Endothelial cell of umbilical vein (primary cell): ENCODE measurements around the gene NPC1L1. TPM values are rescaled to one million over a fixed set of nuclear protein-coding genes. Genes with fewer than 3 reads are reported as not detected.

Experiments used
- BruUV-seq: library from RNA; stranded (reverse); fragments of 400-500 nt; replicated peaks from 2 replicates; lab custom pipeline; 2021; lab: Mats Ljungman, UMichigan
- CTCF ChIA-PET: fragments of 300-600, 350-600 bp; sonication (Branson Sonifier 250); formaldehyde crosslinking; loops from one replicate; lab custom pipeline; 2021; ENCODE audit warnings: antibody characterized with exemption, inconsistent platforms; lab: Charles Lee
- POLR2A ChIA-PET: fragments of 300-600, 350-600 bp; sonication (Branson Sonifier 250); formaldehyde crosslinking; loops from one replicate; lab custom pipeline; 2021; ENCODE audit warnings: antibody characterized with exemption, inconsistent platforms; lab: Charles Lee
- DNase-seq: peaks from one replicate; pipeline ENCODE4 v3.0.0-alpha.2; 2011; ENCODE audit warnings: low read depth, low spot score
- FAIRE-seq: peaks from 2 replicates; lab custom pipeline; 2011; peaks lifted over from hg19 to GRCh38; lab: Jason Lieb, UNC
- H2AFZ ChIP-seq: 2 replicates; pipeline ENCODE4 v1.6.0; 2012; ENCODE audit warnings: low read depth, low read length, control low read depth, inconsistent platforms
- H3K27ac ChIP-seq: 2 replicates; pipeline ENCODE4 v1.5.1; 2011; ENCODE audit warnings: low read depth, mild to moderate bottlenecking, control low read depth, low read length, moderate library complexity; ENCODE audit not compliant: insufficient read depth
- H3K27me3 ChIP-seq, 2 experiments: 2 replicates each; pipeline versions ENCODE4 v1.6.0 to v1.6.1; 2011; ENCODE audit warnings: low read length in 2 of 2, mixed read lengths in 1 of 2; ENCODE audit not compliant: control insufficient read depth in 2 of 2, insufficient read depth in 2 of 2
- H3K36me3 ChIP-seq, 2 experiments: 2 replicates in 1 of 2; 3 replicates in 1 of 2; pipeline ENCODE4 v1.5.1; 2011; ENCODE audit warnings: low read length in 2 of 2, mild to moderate bottlenecking in 1 of 2, moderate library complexity in 1 of 2; ENCODE audit not compliant: control insufficient read depth in 2 of 2, insufficient read depth in 2 of 2; ENCODE audit errors: extremely low read depth in 1 of 2
- H3K4me1 ChIP-seq: 3 replicates; pipeline ENCODE4 v1.5.1; 2011; ENCODE audit warnings: mild to moderate bottlenecking, low read length; ENCODE audit not compliant: control insufficient read depth, insufficient read depth; ENCODE audit errors: extremely low read depth
- H3K4me2 ChIP-seq: 2 replicates; pipeline ENCODE4 v1.6.1; 2011; ENCODE audit warnings: low read length, control low read depth, mixed read lengths; ENCODE audit not compliant: insufficient read depth
- H3K4me3 ChIP-seq, 3 experiments: fragments of 200-600 bp in 1 of 3; sonication (generic), shearing (Covaris generic) in 1 of 3; replicated peaks in 1 of 3; 2 replicates each; pipeline ENCODE4 v1.5.1; 2011 to 2016; ENCODE audit warnings: control low read depth in 3 of 3, low read length in 3 of 3, mild to moderate bottlenecking in 2 of 3, inconsistent platforms in 1 of 3, low read depth in 1 of 3, moderate library complexity in 1 of 3; ENCODE audit not compliant: insufficient read depth in 1 of 3
- H3K79me2 ChIP-seq: 2 replicates; pipeline ENCODE4 v1.6.0; 2012; ENCODE audit warnings: low read length, inconsistent platforms; ENCODE audit not compliant: control insufficient read depth, insufficient read depth
- H3K9ac ChIP-seq: replicated peaks from 2 replicates; pipeline ENCODE3; 2011; ENCODE audit warnings: low read length, control low read depth; ENCODE audit not compliant: insufficient read depth; ENCODE audit errors: extremely low read depth
- H3K9me1 ChIP-seq: replicated peaks from 3 replicates; pipeline ENCODE4 v1.6.0; 2011; ENCODE audit warnings: mild to moderate bottlenecking, low read length; ENCODE audit not compliant: control insufficient read depth, insufficient read depth; ENCODE audit errors: extremely low read depth
- H3K9me3 ChIP-seq: replicated peaks from 2 replicates; pipeline ENCODE4 v1.5.1; 2012; ENCODE audit warnings: low read length, inconsistent platforms; ENCODE audit not compliant: control insufficient read depth, insufficient read depth
- H4K20me1 ChIP-seq: replicated peaks from 2 replicates; pipeline ENCODE3; 2011; ENCODE audit warnings: mild to moderate bottlenecking, low read length; ENCODE audit not compliant: control insufficient read depth, insufficient read depth; ENCODE audit errors: extremely low read depth
- CTCF ChIP-seq, 2 donors: IDR thresholded peaks; 1 replicate in 1 of 2; 2 replicates in 1 of 2; pipeline ENCODE4 v1.5.1; 2011; ENCODE audit warnings: low read length in 2 of 2, mild to moderate bottlenecking in 2 of 2, moderate library complexity in 2 of 2, control low read depth in 1 of 2, inconsistent platforms in 1 of 2, low read depth in 1 of 2; ENCODE audit not compliant: insufficient read depth in 1 of 2; ENCODE audit errors: extremely low read depth in 1 of 2
- EZH2 ChIP-seq: IDR thresholded peaks from 2 replicates; pipeline ENCODE4 v1.6.1; 2012; ENCODE audit warnings: borderline replicate concordance, low read depth, mild to moderate bottlenecking, moderate library complexity, low read length, inconsistent platforms; ENCODE audit not compliant: severe bottlenecking
- FOS ChIP-seq: IDR thresholded peaks from 2 replicates; pipeline ENCODE4 v1.6.1; 2011; ENCODE audit warnings: mild to moderate bottlenecking, low read length, moderate library complexity, borderline replicate concordance; ENCODE audit not compliant: insufficient read depth
- GATA2 ChIP-seq: IDR thresholded peaks from 2 replicates; pipeline ENCODE4 v1.7.0; 2011; ENCODE audit warnings: low read depth, mild to moderate bottlenecking, moderate library complexity, mixed read lengths, low read length; ENCODE audit not compliant: insufficient read length, insufficient read depth
- JUN ChIP-seq: IDR thresholded peaks from 2 replicates; pipeline ENCODE4 v1.6.1; 2011; ENCODE audit warnings: borderline replicate concordance, low read depth; ENCODE audit not compliant: insufficient read length, insufficient read depth
- MAX ChIP-seq: IDR thresholded peaks from 2 replicates; pipeline ENCODE4 v1.6.1; 2011; ENCODE audit not compliant: insufficient read depth, insufficient read length
- MYC ChIP-seq: IDR thresholded peaks from one replicate; pipeline ENCODE4 v1.6.1; 2011; ENCODE audit warnings: mild to moderate bottlenecking, low read depth, low read length
- POLR2A ChIP-seq: IDR thresholded peaks from 2 replicates; pipeline ENCODE4 v1.6.1; 2012; ENCODE audit warnings: low read depth, mild to moderate bottlenecking, control low read depth, low read length
- POLR2AphosphoS5 ChIP-seq: IDR thresholded peaks from 2 replicates; pipeline ENCODE4 v1.6.1; 2012; ENCODE audit warnings: low read depth, mild to moderate bottlenecking, control low read depth, low read length, moderate library complexity; ENCODE audit not compliant: insufficient read depth
- dilution Hi-C: fragments of 300-500 bp; cut with MboI; formaldehyde crosslinking; loops from one replicate; pipeline ENCODE4 v1.15.0; 2019; ENCODE audit warnings: low sequenced_read_pairs; ENCODE audit not compliant: extremely low pct_ligation_motif_present
- intact Hi-C: fragments of 100-400 bp; cut with micrococcal nuclease; formaldehyde crosslinking; loops from one replicate; pipeline ENCODE4 v1.10.0; 2022
- polyA plus RNA-seq, 4 experiments: library from polyadenylated mRNA; depleted of rRNA in 3 of 4; stranded (reverse) in 3 of 4; unstranded in 1 of 4; fragments of >200 nt; gene quantifications; 2 replicates each; pipeline versions ENCODE4 v1.2.1 to v1.2.3, GENCODE V29; 2011 to 2012; ENCODE audit warnings: missing spikeins in 1 of 4
- total RNA-seq: library from RNA; stranded (reverse); gene quantifications from 2 replicates; pipeline ENCODE4 v1.2.3, GENCODE V29; 2021

NPC1L1 gene
- total and polyA plus RNA-seq, 2 donors (not counting 3 experiments of a cell fraction or from before 2014, with no cell fraction given) = not detected

GRCh38 chr7:44511236-44511635 is 29.9 kb downstream of the NPC1L1 start:
- Histone ChIP-seq H3K79me2 (no peaks in the 10 kb centered on the region), H3K9me3 (no peaks in the 10 kb centered on the region), H3K9ac (no peak overlapping the region), H3K4me3 (no peak overlapping the region), H3K4me2 (no peak overlapping the region), H3K36me3 (no peaks in the 10 kb centered on the region), H3K27me3 (peaks cover 11 to 15% of the 10 kb centered on the region in 2 experiments), H2AFZ (no peak overlapping the region), H3K4me1 (no peaks in the 10 kb centered on the region), H4K20me1 (no peaks in the 10 kb centered on the region), H3K27ac (no peak overlapping the region), H3K9me1 (no peaks in the 10 kb centered on the region)
- FAIRE-seq (no peak), DNase-seq (no peak)
- dilution Hi-C loops (no loop called here), intact Hi-C loops (no loop called here)
- POLR2A ChIA-PET = no interaction called here
- BruUV-seq = no TSS peak
- TF ChIP-seq JUN = no peak
- no peak for TF ChIP-seq MYC
- no peak for TF ChIP-seq GATA2
- no peak for TF ChIP-seq CTCF (IDR thresholded peaks at IDR 0.05; ENCODE audit: extremely low read depth in 1 of 2, insufficient read depth in 1 of 2, low read depth in 1 of 2, low read length in 2 of 2)
- no peak for TF ChIP-seq FOS
- no peak for TF ChIP-seq POLR2A
- no peak for TF ChIP-seq EZH2
- TF ChIP-seq POLR2AphosphoS5 = no peak
- TF ChIP-seq MAX = no peak
- CTCF ChIA-PET = interaction anchor here (0.8 to 1.2 kb wide), 2 partner anchors 9 to 54 kb away, joined by 3 to 4 read pairs; no protein-coding TSS in a partner anchor
